ENCODE results near the gene KIAA1328. TPM values are rescaled to one million over a fixed set of nuclear protein-coding genes. Genes with fewer than 3 reads are reported as not detected.

The KIAA1328 gene
- total RNA-seq, 2 donors from 2014 or later: 4.8 to 5.2 TPM

GRCh38 chr18:37222999-37223378 is 394.1 kb downstream of the KIAA1328 start:
- Histone ChIP-seq H3K4me1 (no peaks in the 10 kb centered on the region), H3K27me3 (no peaks in the 10 kb centered on the region), H3K36me3 (no peaks in the 10 kb centered on the region), H3K4me3 (no peak overlapping the region), H3K9me3 (no peaks in the 10 kb centered on the region), H3K9ac (ENCODE audit: low read depth in 2 of 2, low read length in 2 of 2) (no peak overlapping the region), H3K27ac (no peak overlapping the region)
- intact Hi-C loops (cut with DNase I): no loop called here
- TF ChIP-seq CTCF (IDR thresholded peaks at IDR 0.05): no peak
- no peak for DNase-seq

GRCh38 chr18:37225279-37225678 is 396.4 kb downstream of the KIAA1328 start:
- no peak for TF ChIP-seq CTCF (IDR thresholded peaks at IDR 0.05)
- H3K9ac ChIP-seq (ENCODE audit: low read depth in 2 of 2, low read length in 2 of 2): no peak overlapping the region
- H3K27me3 ChIP-seq: no peaks in the 10 kb centered on the region
- no peaks in the 10 kb centered on the region for H3K36me3 ChIP-seq
- H3K27ac ChIP-seq: no peak overlapping the region
- DNase-seq: no peak
- H3K4me1 ChIP-seq: no peaks in the 10 kb centered on the region
- no peaks in the 10 kb centered on the region for H3K9me3 ChIP-seq
- intact Hi-C loops (cut with DNase I): no loop called here
- H3K4me3 ChIP-seq: no peak overlapping the region

- Histone ChIP-seq H3K9ac (ENCODE audit: low read depth in 2 of 2, low read length in 2 of 2) (no peak overlapping the region), H3K36me3 (no peaks in the 10 kb centered on the region), H3K4me1 (no peaks in the 10 kb centered on the region), H3K4me3 (no peak overlapping the region), H3K27ac (no peak overlapping the region), H3K9me3 (no peaks in the 10 kb centered on the region), H3K27me3 (no peaks in the 10 kb centered on the region)
- TF ChIP-seq CTCF (IDR thresholded peaks at IDR 0.05): no peak
- intact Hi-C loops (cut with DNase I): no loop called here
- DNase-seq: no peak
Measured at GRCh38 chr18:37230768-37231167, 401.8 kb downstream of the KIAA1328 start.

- H3K27me3 ChIP-seq: no peaks in the 10 kb centered on the region
- no peaks in the 10 kb centered on the region for H3K36me3 ChIP-seq
- H3K4me3 ChIP-seq: no peak overlapping the region
- H3K27ac ChIP-seq: no peak overlapping the region
- no peak for TF ChIP-seq CTCF (IDR thresholded peaks at IDR 0.05)
- DNase-seq: no peak
- no peak overlapping the region for H3K9ac ChIP-seq (ENCODE audit: low read depth in 2 of 2, low read length in 2 of 2)
- H3K9me3 ChIP-seq: no peaks in the 10 kb centered on the region
- H3K4me1 ChIP-seq: no peaks in the 10 kb centered on the region
- intact Hi-C loops (cut with DNase I): no loop called here
Measured at GRCh38 chr18:37231251-37231650, 402.3 kb downstream of the KIAA1328 start.

GRCh38 chr18:37235583-37235982 is 406.7 kb downstream of the KIAA1328 start:
- Histone ChIP-seq H3K27ac (no peak overlapping the region), H3K36me3 (no peaks in the 10 kb centered on the region), H3K4me3 (no peak overlapping the region), H3K4me1 (no peaks in the 10 kb centered on the region), H3K9me3 (no peaks in the 10 kb centered on the region), H3K27me3 (no peaks in the 10 kb centered on the region), H3K9ac (ENCODE audit: low read depth in 2 of 2, low read length in 2 of 2) (no peak overlapping the region)
- intact Hi-C loops (cut with DNase I): no loop called here
- TF ChIP-seq CTCF (IDR thresholded peaks at IDR 0.05): no peak
- no peak for DNase-seq
